ENCODE measurements around the gene CPNE4. TPM values are rescaled to one million over a fixed set of nuclear protein-coding genes. Genes with fewer than 3 reads are reported as not detected.

CPNE4 gene
- total and polyA plus RNA-seq, 9 of the 15 experiments (the other 6 are each of a cell fraction or from before 2014, with no cell fraction given), result not detected

DNA sequence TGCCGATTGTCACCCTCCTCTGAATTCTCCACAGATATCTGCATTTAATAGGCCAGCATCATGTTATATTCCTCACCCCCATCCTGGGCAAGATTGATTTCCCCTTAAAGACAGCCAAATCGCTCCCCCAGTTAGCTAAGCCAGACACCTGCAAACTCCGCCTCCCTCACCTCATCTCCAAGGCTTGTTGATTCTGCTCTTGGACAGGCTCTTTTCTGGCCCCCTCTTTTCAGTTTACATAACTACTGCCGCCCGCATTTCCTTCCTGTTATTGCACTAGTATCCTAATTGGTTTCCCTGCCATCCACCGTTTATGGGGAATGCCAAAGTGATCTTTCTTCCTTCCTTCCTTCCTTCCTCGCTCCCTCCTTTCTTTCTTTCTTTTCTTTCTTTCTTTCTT, 317.3 kb downstream of the CPNE4 start:
- in situ Hi-C loops (cut with MboI), result no loop called here
- no peak for ATAC-seq
- H3K9ac ChIP-seq (ENCODE audit: insufficient read depth in 1 of 2, low read depth in 2 of 2, low read length in 2 of 2), result no peak overlapping the region
- POLR2A ChIA-PET, result no interaction called here
- CTCF ChIA-PET (ENCODE audit: low intra/inter-chr PET ratio), result no interaction called here
- H3K4me1 ChIP-seq (replicated peaks in 1 of 2; ENCODE audit: control insufficient read depth in 2 of 2, insufficient read depth in 2 of 2, low read length in 2 of 2), result no peaks in the 10 kb centered on the region; a peak in 1 of 5 replicates
- no peaks in the 10 kb centered on the region for H3K27me3 ChIP-seq (ENCODE audit: control insufficient read depth in 2 of 2, insufficient read depth in 2 of 2, low read length in 2 of 2)
- H3K9me1 ChIP-seq (ENCODE audit: control insufficient read depth, insufficient read depth, low read length), result no peaks in the 10 kb centered on the region
- no peaks in the 10 kb centered on the region for H3K9me3 ChIP-seq (replicated peaks; ENCODE audit: control insufficient read depth, insufficient read depth, low read depth, low read length)
- intact Hi-C loops (cut with micrococcal nuclease), result no loop called here
- no peak overlapping the region for H3K4me2 ChIP-seq (ENCODE audit: insufficient read depth, low read length)
- no peak overlapping the region for H3K27ac ChIP-seq (ENCODE audit: extremely low read depth, low read depth, low read length)
- H4K20me1 ChIP-seq (replicated peaks; ENCODE audit: control insufficient read depth, insufficient read depth, low read length), result no peaks in the 10 kb centered on the region
- no peak overlapping the region for H3K4me3 ChIP-seq
- H3K79me2 ChIP-seq (ENCODE audit: control insufficient read depth, insufficient read depth, low read length), result no peaks in the 10 kb centered on the region
- no peak for TF ChIP-seq ZNF274 (IDR thresholded peaks at IDR 0.05; ENCODE audit: borderline replicate concordance, low read depth, low read length)
- TF ChIP-seq, protein P1, sequence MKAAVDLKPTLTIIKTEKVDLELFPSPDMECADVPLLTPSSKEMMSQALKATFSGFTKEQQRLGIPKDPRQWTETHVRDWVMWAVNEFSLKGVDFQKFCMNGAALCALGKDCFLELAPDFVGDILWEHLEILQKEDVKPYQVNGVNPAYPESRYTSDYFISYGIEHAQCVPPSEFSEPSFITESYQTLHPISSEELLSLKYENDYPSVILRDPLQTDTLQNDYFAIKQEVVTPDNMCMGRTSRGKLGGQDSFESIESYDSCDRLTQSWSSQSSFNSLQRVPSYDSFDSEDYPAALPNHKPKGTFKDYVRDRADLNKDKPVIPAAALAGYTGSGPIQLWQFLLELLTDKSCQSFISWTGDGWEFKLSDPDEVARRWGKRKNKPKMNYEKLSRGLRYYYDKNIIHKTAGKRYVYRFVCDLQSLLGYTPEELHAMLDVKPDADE (conservative IDR thresholded peaks at IDR 0.05; ENCODE audit: control insufficient read depth, low read depth, low read length), result no peak
- TF ChIP-seq SP2 (IDR thresholded peaks at IDR 0.05; ENCODE audit: extremely low read depth, low read depth, low read length, poor library complexity, severe bottlenecking), result no peak
- TF ChIP-seq FOXK1 (CRISPR knock-in tag; IDR thresholded peaks at IDR 0.05; ENCODE audit: borderline replicate concordance), result no peak
- TF ChIP-seq FOXA3 (CRISPR knock-in tag; conservative IDR thresholded peaks at IDR 0.05 in 1 of 2, IDR thresholded peaks at IDR 0.05 in 1 of 2), result no peak
- TF ChIP-seq, protein P2, sequence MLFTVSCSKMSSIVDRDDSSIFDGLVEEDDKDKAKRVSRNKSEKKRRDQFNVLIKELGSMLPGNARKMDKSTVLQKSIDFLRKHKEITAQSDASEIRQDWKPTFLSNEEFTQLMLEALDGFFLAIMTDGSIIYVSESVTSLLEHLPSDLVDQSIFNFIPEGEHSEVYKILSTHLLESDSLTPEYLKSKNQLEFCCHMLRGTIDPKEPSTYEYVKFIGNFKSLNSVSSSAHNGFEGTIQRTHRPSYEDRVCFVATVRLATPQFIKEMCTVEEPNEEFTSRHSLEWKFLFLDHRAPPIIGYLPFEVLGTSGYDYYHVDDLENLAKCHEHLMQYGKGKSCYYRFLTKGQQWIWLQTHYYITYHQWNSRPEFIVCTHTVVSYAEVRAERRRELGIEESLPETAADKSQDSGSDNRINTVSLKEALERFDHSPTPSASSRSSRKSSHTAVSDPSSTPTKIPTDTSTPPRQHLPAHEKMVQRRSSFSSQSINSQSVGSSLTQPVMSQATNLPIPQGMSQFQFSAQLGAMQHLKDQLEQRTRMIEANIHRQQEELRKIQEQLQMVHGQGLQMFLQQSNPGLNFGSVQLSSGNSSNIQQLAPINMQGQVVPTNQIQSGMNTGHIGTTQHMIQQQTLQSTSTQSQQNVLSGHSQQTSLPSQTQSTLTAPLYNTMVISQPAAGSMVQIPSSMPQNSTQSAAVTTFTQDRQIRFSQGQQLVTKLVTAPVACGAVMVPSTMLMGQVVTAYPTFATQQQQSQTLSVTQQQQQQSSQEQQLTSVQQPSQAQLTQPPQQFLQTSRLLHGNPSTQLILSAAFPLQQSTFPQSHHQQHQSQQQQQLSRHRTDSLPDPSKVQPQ (CRISPR knock-in tag; IDR thresholded peaks at IDR 0.05; ENCODE audit: borderline replicate concordance), result no peak
- no peak for TF ChIP-seq ZNF311 (CRISPR knock-in tag; IDR thresholded peaks at IDR 0.05)
- TF ChIP-seq MEF2A (IDR thresholded peaks at IDR 0.05; ENCODE audit: control insufficient read depth, low read depth, low read length), result no peak
- no peak for TF ChIP-seq NELFE (IDR thresholded peaks at IDR 0.05; ENCODE audit: insufficient read depth, insufficient read length)
- TF ChIP-seq EP400 (IDR thresholded peaks at IDR 0.05), result no peak
- TF ChIP-seq ZFP36 (IDR thresholded peaks at IDR 0.05; ENCODE audit: low read depth, low read length, partially characterized antibody), result no peak
- TF ChIP-seq, protein P3, sequence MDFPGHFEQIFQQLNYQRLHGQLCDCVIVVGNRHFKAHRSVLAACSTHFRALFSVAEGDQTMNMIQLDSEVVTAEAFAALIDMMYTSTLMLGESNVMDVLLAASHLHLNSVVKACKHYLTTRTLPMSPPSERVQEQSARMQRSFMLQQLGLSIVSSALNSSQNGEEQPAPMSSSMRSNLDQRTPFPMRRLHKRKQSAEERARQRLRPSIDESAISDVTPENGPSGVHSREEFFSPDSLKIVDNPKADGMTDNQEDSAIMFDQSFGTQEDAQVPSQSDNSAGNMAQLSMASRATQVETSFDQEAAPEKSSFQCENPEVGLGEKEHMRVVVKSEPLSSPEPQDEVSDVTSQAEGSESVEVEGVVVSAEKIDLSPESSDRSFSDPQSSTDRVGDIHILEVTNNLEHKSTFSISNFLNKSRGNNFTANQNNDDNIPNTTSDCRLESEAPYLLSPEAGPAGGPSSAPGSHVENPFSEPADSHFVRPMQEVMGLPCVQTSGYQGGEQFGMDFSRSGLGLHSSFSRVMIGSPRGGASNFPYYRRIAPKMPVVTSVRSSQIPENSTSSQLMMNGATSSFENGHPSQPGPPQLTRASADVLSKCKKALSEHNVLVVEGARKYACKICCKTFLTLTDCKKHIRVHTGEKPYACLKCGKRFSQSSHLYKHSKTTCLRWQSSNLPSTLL (IDR thresholded peaks at IDR 0.05), result no peak
- TF ChIP-seq, protein P4, sequence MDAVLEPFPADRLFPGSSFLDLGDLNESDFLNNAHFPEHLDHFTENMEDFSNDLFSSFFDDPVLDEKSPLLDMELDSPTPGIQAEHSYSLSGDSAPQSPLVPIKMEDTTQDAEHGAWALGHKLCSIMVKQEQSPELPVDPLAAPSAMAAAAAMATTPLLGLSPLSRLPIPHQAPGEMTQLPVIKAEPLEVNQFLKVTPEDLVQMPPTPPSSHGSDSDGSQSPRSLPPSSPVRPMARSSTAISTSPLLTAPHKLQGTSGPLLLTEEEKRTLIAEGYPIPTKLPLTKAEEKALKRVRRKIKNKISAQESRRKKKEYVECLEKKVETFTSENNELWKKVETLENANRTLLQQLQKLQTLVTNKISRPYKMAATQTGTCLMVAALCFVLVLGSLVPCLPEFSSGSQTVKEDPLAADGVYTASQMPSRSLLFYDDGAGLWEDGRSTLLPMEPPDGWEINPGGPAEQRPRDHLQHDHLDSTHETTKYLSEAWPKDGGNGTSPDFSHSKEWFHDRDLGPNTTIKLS (IDR thresholded peaks at IDR 0.05; ENCODE audit: borderline replicate concordance, low read depth), result no peak
- TF ChIP-seq, protein P5, sequence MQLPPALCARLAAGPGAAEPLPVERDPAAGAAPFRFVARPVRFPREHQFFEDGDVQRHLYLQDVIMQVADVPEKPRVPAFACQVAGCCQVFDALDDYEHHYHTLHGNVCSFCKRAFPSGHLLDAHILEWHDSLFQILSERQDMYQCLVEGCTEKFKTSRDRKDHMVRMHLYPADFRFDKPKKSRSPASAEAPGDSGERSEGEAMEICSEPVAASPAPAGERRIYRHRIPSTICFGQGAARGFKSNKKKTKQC (CRISPR knock-in tag; IDR thresholded peaks at IDR 0.05), result no peak
- FAIRE-seq, result no peak
- DNase-seq (ENCODE audit: extremely low read depth in 1 of 4, low spot score in 3 of 4), result no peak
- 7% methylated on average over 3 of the region's 7 CpGs for WGBS (ENCODE audit: insufficient coverage, low coverage, missing lambda C conversion rate)
- no peak overlapping the region for H2AFZ ChIP-seq (ENCODE audit: low read depth, low read length)
- no TSS peak for BruUV-seq (replicated peaks)
- H3K36me3 ChIP-seq (ENCODE audit: control insufficient read depth, insufficient read depth, low read length), result no peaks in the 10 kb centered on the region

All from K562 (cell line).